Fibroblast of lung (primary cell): Measurements from ENCODE around the gene ZNF154.

ENCODE experiments used
- CTCF ChIP-seq, 2 donors: IDR thresholded peaks in 1 of 2; conservative IDR thresholded peaks in 1 of 2; 1 replicate in 1 of 2; 2 replicates in 1 of 2; pipeline ENCODE4 v1.5.1; 2011 to 2012; ENCODE audit warnings: low read length in 2 of 2, control low read depth in 1 of 2, inconsistent platforms in 1 of 2, low read depth in 1 of 2, mild to moderate bottlenecking in 1 of 2
- EZH2 ChIP-seq: IDR thresholded peaks from 2 replicates; pipeline ENCODE4 v1.5.1; 2012; ENCODE audit warnings: low read length, control low read depth, mild to moderate bottlenecking; ENCODE audit errors: missing control alignments

- TF ChIP-seq EZH2, result no peak
- TF ChIP-seq CTCF (conservative IDR thresholded peaks at IDR 0.05 in 1 of 2, IDR thresholded peaks at IDR 0.05 in 1 of 2; ENCODE audit: low read depth in 1 of 2, low read length in 2 of 2), result no peak
Measured at GRCh38 chr19:57746580-57747471, 37.8 kb upstream of the ZNF154 start, which contains the start of gene ZNF776.
